HEK293 (cell line): ENCODE data around the gene TRAF3IP1.

Experiments used
- CTCF ChIA-PET: fragments of 350-600 bp; formaldehyde crosslinking; extraction: SDS; loops from one replicate; lab custom pipeline; 2021; ENCODE audit warnings: antibody characterized with exemption; lab: Yijun Ruan, JAX
- POLR2A ChIA-PET: fragments of 300-600 bp; formaldehyde crosslinking; extraction: SDS; loops from one replicate; lab custom pipeline; 2020; ENCODE audit warnings: antibody characterized with exemption, inconsistent platforms; lab: Yijun Ruan, JAX
- H3K27ac ChIP-seq: fragments of 200-500 bp; sonication (Bioruptor generic); 2 replicates; pipeline ENCODE4 v1.5.1; 2014; ENCODE audit warnings: low read depth, low read length, control low read depth, inconsistent platforms; ENCODE audit errors: extremely low read depth
- H3K36me3 ChIP-seq, 2 experiments: fragments of 200-500 bp in 1 of 2; sonication (Bioruptor generic) in 1 of 2; 1 replicate in 1 of 2; 2 replicates in 1 of 2; pipeline ENCODE4 v1.5.1; 2014 to 2017; ENCODE audit warnings: inconsistent platforms in 2 of 2, low read length in 2 of 2; ENCODE audit not compliant: control insufficient read depth in 2 of 2, insufficient read depth in 1 of 2
- H3K4me1 ChIP-seq: fragments of 200-500 bp; sonication (Bioruptor generic); 2 replicates; pipeline ENCODE4 v1.5.1; 2014; ENCODE audit warnings: mild to moderate bottlenecking, low read length, inconsistent platforms; ENCODE audit not compliant: control insufficient read depth, insufficient read depth
- H3K4me3 ChIP-seq: 2 replicates; pipeline ENCODE4 v1.5.1; 2011; ENCODE audit warnings: low read depth, mild to moderate bottlenecking, control low read depth, low read length, moderate library complexity
- H3K9me3 ChIP-seq: fragments of 200-500 bp; sonication (Bioruptor generic); 2 replicates; pipeline ENCODE4 v1.5.1; 2014; ENCODE audit warnings: low read depth, low read length, inconsistent platforms; ENCODE audit not compliant: control insufficient read depth, insufficient read depth
- KLF17 ChIP-seq: fragments of 450-650 bp; formaldehyde crosslinking; IDR thresholded peaks from 2 replicates; pipeline ENCODE4 v1.5.1; 2016; ENCODE audit warnings: missing biosample characterization, missing genetic modification characterization
- MEIS1 ChIP-seq: sonication (generic); formaldehyde crosslinking; IDR thresholded peaks from 2 replicates; pipeline ENCODE4 v1.8.1; 2022; ENCODE audit warnings: missing genetic modification reagents, mild to moderate bottlenecking, borderline replicate concordance
- SALL2 ChIP-seq: fragments of 450-650 bp; formaldehyde crosslinking; IDR thresholded peaks from 2 replicates; pipeline ENCODE4 v1.5.0; 2017; ENCODE audit warnings: missing biosample characterization, mild to moderate bottlenecking, missing genetic modification characterization, borderline replicate concordance
- SCRT1 ChIP-seq: fragments of 450-650 bp; formaldehyde crosslinking; IDR thresholded peaks from 2 replicates; pipeline ENCODE4 v1.5.1; 2016; ENCODE audit warnings: missing biosample characterization, missing genetic modification characterization, borderline replicate concordance
- SCRT2 ChIP-seq: fragments of 450-650 bp; formaldehyde crosslinking; IDR thresholded peaks from 2 replicates; pipeline ENCODE4 v1.5.1; 2016; ENCODE audit warnings: missing biosample characterization, missing genetic modification characterization
- ZBTB49 ChIP-seq: fragments of 450-650 bp; formaldehyde crosslinking; IDR thresholded peaks from 2 replicates; pipeline ENCODE4 v1.5.1; 2016; ENCODE audit warnings: missing biosample characterization, missing genetic modification characterization, low read depth
- ZFP41 ChIP-seq: fragments of 450-650 bp; formaldehyde crosslinking; IDR thresholded peaks from 2 replicates; pipeline ENCODE4 v1.5.1; 2016; ENCODE audit warnings: missing biosample characterization, missing genetic modification characterization, borderline replicate concordance
- ZNF146 ChIP-seq: fragments of 450-650 bp; formaldehyde crosslinking; IDR thresholded peaks from 2 replicates; pipeline ENCODE4 v1.5.1; 2016; ENCODE audit warnings: missing biosample characterization, missing genetic modification characterization
- ZNF157 ChIP-seq: fragments of 450-650 bp; formaldehyde crosslinking; IDR thresholded peaks from 2 replicates; pipeline ENCODE4 v1.5.1; 2016; ENCODE audit warnings: missing biosample characterization, missing genetic modification characterization
- ZNF266 ChIP-seq: fragments of 450-650 bp; formaldehyde crosslinking; IDR thresholded peaks from 2 replicates; pipeline ENCODE4 v1.5.1; 2016; ENCODE audit warnings: missing biosample characterization, missing genetic modification characterization, low read depth
- ZNF701 ChIP-seq: fragments of 450-650 bp; formaldehyde crosslinking; IDR thresholded peaks from 2 replicates; pipeline ENCODE4 v1.5.1; 2016; ENCODE audit warnings: missing biosample characterization, missing genetic modification characterization
- ZNF747 ChIP-seq: fragments of 450-650 bp; formaldehyde crosslinking; IDR thresholded peaks from 2 replicates; pipeline ENCODE4 v1.5.1; 2016; ENCODE audit warnings: missing biosample characterization, missing genetic modification characterization
- ZNF768 ChIP-seq: fragments of 450-650 bp; formaldehyde crosslinking; IDR thresholded peaks from 2 replicates; pipeline ENCODE4 v1.5.1; 2018; ENCODE audit warnings: missing biosample characterization, mild to moderate bottlenecking, missing genetic modification characterization
- ZNF791 ChIP-seq: fragments of 450-650 bp; formaldehyde crosslinking; IDR thresholded peaks from 2 replicates; pipeline ENCODE4 v1.5.1; 2016; ENCODE audit warnings: missing biosample characterization, missing genetic modification characterization
- TF ChIP-seq, protein P1 (sequence below): fragments of 450-650 bp; formaldehyde crosslinking; IDR thresholded peaks from 2 replicates; pipeline ENCODE4 v1.5.1; 2016; ENCODE audit warnings: missing biosample characterization, missing genetic modification characterization
- TF ChIP-seq, protein P2 (sequence below): fragments of 450-650 bp; formaldehyde crosslinking; IDR thresholded peaks from 2 replicates; pipeline ENCODE4 v1.5.1; 2017; ENCODE audit warnings: missing biosample characterization, missing genetic modification characterization
- TF ChIP-seq, protein P3 (sequence below): fragments of 450-650 bp; formaldehyde crosslinking; IDR thresholded peaks from 2 replicates; pipeline ENCODE4 v1.5.1; 2017; ENCODE audit warnings: missing biosample characterization, missing genetic modification characterization

The TRAF3IP1 gene

DNA sequence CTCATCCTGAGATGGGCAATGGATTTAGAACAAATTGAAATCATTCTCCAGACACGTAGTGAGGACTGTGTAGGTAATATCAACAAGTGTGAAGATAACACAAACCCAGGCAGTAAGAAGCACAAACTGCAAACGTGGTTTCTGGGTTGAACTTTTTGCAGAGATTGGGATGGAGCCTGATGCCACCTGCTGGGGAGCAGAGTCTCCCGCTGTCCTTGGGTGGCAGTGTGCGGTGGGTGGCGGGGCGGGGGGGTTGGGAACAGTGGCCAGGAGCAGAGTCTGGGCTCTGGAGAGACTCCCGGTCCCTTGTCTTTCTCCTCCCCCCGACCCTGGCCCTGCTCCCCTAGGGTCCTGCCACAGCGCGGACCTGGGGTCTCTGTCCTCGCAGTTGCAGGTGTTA is 19.5 kb downstream of the TRAF3IP1 start:
- peaks cover 0 to 43% of the 10 kb centered on the region in 2 experiments; a peak in 2 of 3 replicates for H3K36me3 ChIP-seq
- no peak for TF ChIP-seq ZNF791
- TF ChIP-seq SCRT2, result peak; percentile 53; the same call in 1 of the 2 replicates
- TF ChIP-seq, all 188 proteins: peak for 1
- POLR2A ChIA-PET, result no interaction called here
- Histone ChIP-seq H3K27ac (no peak overlapping the region), H3K4me1 (no peaks in the 10 kb centered on the region), H3K9me3 (no peaks in the 10 kb centered on the region), H3K4me3 (no peak overlapping the region)
- CTCF ChIA-PET, result interaction anchor here (0.8 kb wide), 1 partner anchor 85 kb away, joined by 3 read pairs; no protein-coding TSS in a partner anchor

- POLR2A ChIA-PET, result no interaction called here
- no peaks in the 10 kb centered on the region for H3K9me3 ChIP-seq
- no peak overlapping the region for H3K4me3 ChIP-seq
- H3K27ac ChIP-seq, result no peak overlapping the region
- H3K4me1 ChIP-seq, result no peaks in the 10 kb centered on the region
- CTCF ChIA-PET, result interaction anchor here (0.7 kb wide), 1 partner anchor 16 kb away, joined by 3 read pairs; no protein-coding TSS in a partner anchor
- peaks cover 0 to 42% of the 10 kb centered on the region in 2 experiments; a peak in 2 of 3 replicates for H3K36me3 ChIP-seq
- TF ChIP-seq ZNF266 (tag by site-specific recombination), result no peak
- no peak for TF ChIP-seq ZBTB49 (tag by site-specific recombination)
- TF ChIP-seq, all 188 proteins: peak for 0
Measured at GRCh38 chr2:238341536-238341935, 21.2 kb downstream of the TRAF3IP1 start.

DNA sequence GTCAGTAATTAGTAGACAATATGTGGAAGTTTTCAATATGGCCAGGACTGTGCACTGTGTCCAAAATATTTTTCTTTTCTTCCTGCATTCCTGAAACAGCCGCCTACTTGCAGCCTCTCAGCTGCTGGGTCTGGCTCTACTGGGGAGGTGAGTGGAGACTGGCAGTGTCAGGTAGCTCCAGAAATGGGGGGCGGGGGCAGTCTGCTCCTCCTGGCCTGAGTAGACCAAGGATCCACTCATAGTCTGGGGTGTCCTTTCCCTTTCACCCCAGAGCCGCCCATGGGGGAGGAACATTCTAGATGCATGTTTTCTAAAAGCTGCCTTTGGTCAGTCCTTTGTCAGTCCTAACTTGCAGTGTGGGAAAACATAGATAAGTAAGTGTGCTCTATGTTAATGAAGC is 23.7 kb downstream of the TRAF3IP1 start:
- no peak for TF ChIP-seq KLF17 (tag by site-specific recombination)
- TF ChIP-seq ZNF157 (tag by site-specific recombination), result no peak
- no peak for TF ChIP-seq ZNF701 (tag by site-specific recombination)

DNA sequence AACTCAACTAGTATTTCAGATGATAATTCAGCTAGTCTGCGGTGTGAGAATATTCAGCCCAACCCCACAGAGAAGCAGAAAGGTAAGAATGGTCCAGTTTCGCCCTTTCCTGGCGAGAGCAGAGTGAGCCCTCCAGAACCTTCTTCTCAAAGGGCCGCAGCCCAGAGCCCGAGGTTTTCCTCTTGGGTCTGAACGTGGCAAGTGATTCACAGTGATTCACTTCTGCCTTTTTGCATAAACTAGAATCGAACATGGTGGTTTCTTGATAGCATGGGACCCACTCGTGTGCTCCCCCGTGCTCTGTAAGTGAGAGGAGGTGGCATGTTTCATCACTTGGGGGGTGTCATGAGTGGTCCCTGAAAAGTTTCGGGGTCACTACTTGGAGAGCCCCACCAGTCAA is 24.2 kb downstream of the TRAF3IP1 start:
- ChIA-PET POLR2A (no interaction called here), CTCF (no interaction called here)
- H3K36me3 ChIP-seq, result peaks cover 12 to 40% of the 10 kb centered on the region in 2 experiments
- no peaks in the 10 kb centered on the region for H3K4me1 ChIP-seq
- H3K9me3 ChIP-seq, result no peaks in the 10 kb centered on the region
- H3K4me3 ChIP-seq, result no peak overlapping the region
- no peak overlapping the region for H3K27ac ChIP-seq
- TF ChIP-seq, protein P1, sequence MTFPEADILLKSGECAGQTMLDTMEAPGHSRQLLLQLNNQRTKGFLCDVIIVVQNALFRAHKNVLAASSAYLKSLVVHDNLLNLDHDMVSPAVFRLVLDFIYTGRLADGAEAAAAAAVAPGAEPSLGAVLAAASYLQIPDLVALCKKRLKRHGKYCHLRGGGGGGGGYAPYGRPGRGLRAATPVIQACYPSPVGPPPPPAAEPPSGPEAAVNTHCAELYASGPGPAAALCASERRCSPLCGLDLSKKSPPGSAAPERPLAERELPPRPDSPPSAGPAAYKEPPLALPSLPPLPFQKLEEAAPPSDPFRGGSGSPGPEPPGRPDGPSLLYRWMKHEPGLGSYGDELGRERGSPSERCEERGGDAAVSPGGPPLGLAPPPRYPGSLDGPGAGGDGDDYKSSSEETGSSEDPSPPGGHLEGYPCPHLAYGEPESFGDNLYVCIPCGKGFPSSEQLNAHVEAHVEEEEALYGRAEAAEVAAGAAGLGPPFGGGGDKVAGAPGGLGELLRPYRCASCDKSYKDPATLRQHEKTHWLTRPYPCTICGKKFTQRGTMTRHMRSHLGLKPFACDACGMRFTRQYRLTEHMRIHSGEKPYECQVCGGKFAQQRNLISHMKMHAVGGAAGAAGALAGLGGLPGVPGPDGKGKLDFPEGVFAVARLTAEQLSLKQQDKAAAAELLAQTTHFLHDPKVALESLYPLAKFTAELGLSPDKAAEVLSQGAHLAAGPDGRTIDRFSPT (tag by site-specific recombination), result no peak
- TF ChIP-seq, protein P2, sequence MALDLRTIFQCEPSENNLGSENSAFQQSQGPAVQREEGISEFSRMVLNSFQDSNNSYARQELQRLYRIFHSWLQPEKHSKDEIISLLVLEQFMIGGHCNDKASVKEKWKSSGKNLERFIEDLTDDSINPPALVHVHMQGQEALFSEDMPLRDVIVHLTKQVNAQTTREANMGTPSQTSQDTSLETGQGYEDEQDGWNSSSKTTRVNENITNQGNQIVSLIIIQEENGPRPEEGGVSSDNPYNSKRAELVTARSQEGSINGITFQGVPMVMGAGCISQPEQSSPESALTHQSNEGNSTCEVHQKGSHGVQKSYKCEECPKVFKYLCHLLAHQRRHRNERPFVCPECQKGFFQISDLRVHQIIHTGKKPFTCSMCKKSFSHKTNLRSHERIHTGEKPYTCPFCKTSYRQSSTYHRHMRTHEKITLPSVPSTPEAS (tag by site-specific recombination), result no peak
- TF ChIP-seq ZNF768 (tag by site-specific recombination) (no peak), ZNF747 (no peak), ZFP41 (no peak), ZNF146 (tag by site-specific recombination) (no peak), SALL2 (no peak), SCRT1 (no peak), MEIS1 (CRISPR knock-in tag) (no peak)
- TF ChIP-seq, protein P3, sequence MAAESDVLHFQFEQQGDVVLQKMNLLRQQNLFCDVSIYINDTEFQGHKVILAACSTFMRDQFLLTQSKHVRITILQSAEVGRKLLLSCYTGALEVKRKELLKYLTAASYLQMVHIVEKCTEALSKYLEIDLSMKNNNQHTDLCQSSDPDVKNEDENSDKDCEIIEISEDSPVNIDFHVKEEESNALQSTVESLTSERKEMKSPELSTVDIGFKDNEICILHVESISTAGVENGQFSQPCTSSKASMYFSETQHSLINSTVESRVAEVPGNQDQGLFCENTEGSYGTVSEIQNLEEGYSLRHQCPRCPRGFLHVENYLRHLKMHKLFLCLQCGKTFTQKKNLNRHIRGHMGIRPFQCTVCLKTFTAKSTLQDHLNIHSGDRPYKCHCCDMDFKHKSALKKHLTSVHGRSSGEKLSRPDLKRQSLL (tag by site-specific recombination), result no peak

More for the DNA sequence above, 23.7 kb downstream of the TRAF3IP1 start:
- Histone ChIP-seq H3K4me3 (no peak overlapping the region), H3K36me3 (peaks cover 12 to 40% of the 10 kb centered on the region in 2 experiments), H3K27ac (no peak overlapping the region), H3K4me1 (no peaks in the 10 kb centered on the region), H3K9me3 (no peaks in the 10 kb centered on the region)
- ChIA-PET POLR2A (no interaction called here), CTCF (no interaction called here)
